ENCODE data around the gene SLC38A9.

SLC38A9 gene

DNA sequence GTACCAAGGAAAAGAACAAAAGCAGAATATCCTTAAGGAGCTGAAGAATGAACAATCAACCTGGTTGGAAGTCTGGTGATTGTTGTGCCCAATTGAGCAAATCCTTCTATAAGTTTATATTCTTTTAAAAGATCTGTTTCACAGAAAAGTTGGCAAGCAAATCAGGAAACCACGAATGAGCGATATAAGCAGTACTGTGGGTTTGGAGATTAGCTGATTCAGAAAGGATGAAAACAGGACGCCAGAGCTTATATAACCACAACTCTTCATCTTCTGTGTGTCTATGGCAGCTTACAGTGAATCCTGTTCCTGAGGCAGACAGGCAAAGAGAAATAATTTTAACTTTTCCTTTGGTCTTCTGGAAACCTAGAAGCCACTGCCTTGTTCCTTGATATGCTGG, 61.7 kb downstream of the SLC38A9 start:
- DNase-seq (ENCODE audit: low read depth): no peak

- no peak for DNase-seq (ENCODE audit: low read depth)
Measured at GRCh38 chr5:55649963-55650362, 62.2 kb downstream of the SLC38A9 start.

DNA sequence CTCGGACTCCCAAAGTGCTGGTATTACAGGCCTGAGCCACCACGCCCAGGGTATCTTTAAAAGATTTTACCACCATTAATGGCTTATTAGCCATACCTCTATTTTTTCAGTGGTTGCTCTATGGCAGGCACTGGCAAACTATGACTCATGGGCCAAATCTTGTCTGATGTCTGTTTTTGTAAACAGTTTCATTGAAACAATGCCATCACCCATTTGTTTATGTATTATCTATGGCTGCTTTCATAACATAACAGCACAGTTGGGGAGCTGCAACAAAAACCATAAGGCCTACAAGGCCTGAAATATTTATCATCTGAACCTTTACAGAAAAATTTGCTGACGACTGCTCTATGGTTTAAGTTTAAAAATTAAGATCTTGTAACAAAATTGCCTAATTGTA, 66.8 kb downstream of the SLC38A9 start:
- no peak for DNase-seq (ENCODE audit: low read depth)

DNA sequence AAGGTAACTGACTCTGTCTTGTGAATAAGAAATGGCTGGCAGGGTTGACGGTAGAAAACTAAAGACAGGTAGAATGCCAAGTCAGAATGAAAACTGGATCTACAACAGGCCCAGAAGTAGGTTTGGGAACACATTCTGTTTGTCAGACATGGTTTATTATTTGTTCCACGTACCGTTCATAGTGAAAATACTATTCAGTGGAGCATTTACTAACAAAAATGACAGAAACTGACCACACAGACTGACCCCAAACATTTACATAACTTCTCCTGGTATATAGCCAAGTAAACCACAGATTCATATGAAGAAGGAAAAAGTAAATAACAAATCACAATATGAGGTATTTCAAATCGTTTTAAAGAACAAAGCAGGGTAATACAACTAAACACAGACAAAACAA, 73.7 kb downstream of the SLC38A9 start:
- no peak for DNase-seq (ENCODE audit: low read depth)

DNA sequence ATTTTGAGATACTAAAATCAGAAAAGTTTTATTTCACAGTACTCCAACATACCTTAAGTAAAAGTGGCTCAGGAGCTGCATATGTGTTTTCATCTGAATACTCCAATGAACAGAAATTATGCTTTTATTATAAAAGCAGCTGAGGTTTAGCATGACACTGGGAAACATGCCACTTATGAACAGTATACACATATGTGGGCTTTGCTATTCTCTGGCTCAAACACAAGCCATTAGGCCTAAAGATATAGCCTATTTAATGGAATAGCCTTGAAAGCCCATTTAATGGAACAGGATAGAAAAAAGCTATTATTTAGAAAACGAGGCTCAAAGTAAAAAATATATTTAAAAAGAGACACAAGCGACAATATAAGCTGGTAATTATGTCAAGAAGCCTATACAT, 74.1 kb downstream of the SLC38A9 start:
- no peak for DNase-seq (ENCODE audit: low read depth)

DNA sequence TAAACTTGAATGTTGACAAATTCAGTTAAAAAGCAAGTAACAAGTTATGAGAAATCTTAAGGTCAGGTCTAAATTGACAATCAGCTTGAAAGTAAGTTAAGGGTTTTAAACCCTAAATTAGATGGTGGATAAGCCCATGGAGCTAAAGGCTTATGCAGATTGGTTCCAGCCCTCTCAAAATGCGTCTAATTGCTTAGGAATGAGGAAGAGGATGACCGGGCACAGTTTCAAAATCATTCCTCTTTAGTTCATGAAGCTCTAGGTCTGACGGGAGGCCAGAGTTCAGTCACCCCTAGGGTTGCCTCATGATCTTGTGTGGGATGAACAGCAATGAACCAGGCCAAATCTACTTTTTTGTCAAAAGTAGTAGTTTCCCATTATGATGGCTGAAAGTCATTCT, 75.4 kb downstream of the SLC38A9 start:
- no peak for DNase-seq (ENCODE audit: low read depth)

GRCh38 chr5:55636177-55636576, 75.9 kb downstream of the SLC38A9 start:
- no peak for DNase-seq (ENCODE audit: low read depth)

DNA sequence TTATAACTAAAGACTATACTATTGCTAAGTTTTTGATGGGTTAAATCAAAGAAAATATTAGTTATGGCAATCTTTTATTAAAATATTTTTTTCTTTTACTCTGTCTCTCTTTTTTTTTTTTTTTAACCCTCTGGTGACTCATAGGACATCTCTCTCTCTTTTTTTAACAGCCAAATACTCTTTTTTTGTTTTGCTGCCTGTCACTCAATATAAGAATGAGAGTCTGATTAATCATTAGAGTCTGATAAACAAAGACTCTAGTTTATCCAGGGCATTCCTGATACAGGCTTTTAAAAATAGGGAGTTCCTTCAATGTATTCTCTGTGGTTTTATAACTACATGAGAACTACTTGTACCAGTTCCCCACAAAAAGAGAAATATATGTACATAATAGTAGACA, 77.3 kb downstream of the SLC38A9 start:
- no peak for DNase-seq (ENCODE audit: low read depth)

DNA sequence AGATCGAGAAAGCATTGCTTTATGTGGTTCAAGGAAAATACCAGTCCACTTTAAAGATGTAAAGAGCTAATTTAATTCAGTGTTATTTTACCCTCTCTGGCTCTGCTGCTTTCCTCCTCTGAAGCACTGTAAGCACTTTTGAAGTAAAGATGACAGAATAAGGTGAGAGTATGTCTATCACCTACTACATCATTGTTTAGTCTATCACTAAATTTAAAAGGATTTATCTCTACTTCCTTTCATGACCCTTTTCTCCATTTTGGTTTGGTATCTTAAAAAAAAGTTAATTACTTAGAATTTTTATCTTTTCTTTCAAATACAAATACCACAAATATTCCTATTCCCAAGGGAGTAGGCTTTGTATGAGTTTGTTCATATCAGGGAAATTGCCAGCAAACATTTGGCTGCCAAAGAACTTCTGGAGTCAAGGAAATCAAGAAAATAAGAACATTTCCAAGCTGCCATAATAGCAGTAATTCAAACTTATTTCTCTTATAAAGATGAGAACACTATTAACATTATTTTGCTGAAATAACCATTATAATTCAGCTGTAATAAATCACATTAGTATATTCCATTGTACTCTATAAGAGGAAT, 77.8 kb downstream of the SLC38A9 start:
- DNase-seq (ENCODE audit: low read depth): no peak

GRCh38 chr5:55633574-55634208, 78.4 kb downstream of the SLC38A9 start:
- no peak for DNase-seq (ENCODE audit: low read depth)

- no peak for DNase-seq (ENCODE audit: low read depth)
Measured at GRCh38 chr5:55629815-55630214, 82.3 kb downstream of the SLC38A9 start.

GRCh38 chr5:55626790-55627189, 85.3 kb downstream of the SLC38A9 start:
- no peak for DNase-seq (ENCODE audit: low read depth)

DNA sequence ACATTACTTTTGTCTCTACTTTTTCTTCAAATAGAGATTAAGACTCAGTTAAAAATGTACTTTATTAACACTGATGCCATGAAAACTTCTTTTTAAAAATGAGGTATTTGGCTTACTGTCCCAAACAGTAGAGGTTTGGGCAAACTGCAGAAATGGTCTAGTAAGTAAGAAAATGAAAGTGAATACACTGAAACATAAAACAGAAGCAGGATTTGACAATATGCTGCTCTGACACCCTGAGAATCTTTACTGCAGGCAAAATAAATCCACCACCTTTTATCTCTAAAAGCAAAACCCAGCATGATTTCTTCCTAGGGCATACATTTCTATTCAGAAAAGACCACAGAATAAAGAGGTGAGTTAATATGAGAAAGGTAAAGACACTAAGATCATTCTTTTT, 86.2 kb downstream of the SLC38A9 start:
- no peak for DNase-seq (ENCODE audit: low read depth)

- no peak for DNase-seq (ENCODE audit: low read depth)
Measured at GRCh38 chr5:55625589-55625909, 86.6 kb downstream of the SLC38A9 start.

DNA sequence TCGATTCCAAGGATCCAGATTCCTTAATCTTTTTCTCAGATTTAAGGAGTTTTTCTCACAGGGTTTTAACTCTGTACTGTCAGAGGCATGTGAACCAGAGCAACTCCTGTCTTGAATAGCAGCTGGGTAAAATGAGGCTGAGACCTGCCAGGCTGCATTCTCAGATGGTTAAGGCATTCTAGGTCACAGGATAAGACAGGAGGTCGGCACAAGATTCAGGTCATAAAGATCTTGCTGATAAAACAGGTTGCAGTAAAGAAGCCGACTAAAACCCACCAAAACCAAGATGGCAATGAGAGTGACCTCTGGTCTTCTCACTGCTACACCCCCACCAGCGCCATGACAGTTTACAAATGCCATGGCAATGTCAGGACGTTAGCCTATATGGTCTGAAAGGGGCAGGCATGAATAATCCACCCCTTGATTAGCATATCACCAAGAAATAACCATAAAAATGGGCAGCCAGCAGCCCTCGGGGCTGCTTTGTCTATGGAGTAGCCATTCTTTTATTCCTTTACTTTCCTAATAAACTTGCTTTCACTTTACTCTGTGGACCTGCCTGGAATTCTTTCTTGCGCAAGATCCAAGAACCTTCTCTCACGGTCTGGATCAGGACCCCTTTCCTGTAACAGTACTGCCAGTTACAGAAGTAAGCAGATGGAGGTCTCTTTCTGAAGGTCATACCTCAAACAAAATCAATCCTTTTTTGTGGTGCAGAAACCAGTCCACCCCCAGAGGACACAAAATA, 87.1 kb downstream of the SLC38A9 start:
- no peak for DNase-seq (ENCODE audit: low read depth)

DNA sequence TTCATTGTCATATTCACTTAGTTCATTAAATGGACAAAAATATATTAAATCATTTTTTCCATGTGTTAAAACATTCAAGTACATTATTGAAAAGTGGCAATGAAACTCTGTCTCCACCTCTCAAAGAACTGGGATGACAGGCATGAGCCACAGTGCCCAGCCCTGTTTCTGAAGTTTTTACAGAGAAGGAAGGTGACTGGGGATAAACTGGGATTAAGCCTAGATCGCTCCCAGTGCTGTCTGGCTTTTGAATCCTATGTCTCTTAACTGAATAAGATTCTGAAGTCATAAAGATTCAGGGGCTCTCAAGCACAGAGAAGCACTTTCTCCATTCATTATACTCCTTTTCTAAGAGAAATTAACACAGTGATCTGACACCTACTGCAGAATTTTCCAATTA, 88.3 kb downstream of the SLC38A9 start:
- no peak for DNase-seq (ENCODE audit: low read depth)

- DNase-seq (ENCODE audit: low read depth): no peak
Measured at GRCh38 chr5:55622460-55622859, 89.7 kb downstream of the SLC38A9 start.

DNA sequence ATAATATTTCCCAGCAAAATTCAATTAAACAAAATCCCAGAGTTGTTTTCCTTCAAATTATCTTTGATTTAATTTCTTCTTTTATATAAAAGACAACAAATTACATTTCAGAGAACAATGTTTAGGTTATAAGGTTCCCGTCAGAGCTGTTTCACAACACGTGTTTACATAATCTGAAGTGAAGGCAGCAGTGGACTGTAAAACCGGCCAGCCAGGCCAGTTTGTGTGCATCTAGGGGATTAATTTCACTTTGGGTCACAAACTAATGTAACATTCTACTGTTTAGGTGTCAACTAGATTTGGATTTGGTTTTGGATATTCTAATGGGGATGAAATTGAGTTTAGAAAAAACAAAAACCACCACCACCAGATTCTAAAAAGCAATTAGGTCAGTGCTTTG, 90.9 kb downstream of the SLC38A9 start:
- no peak for DNase-seq (ENCODE audit: low read depth)

GRCh38 chr5:55620766-55621160, 91.4 kb downstream of the SLC38A9 start:
- DNase-seq (ENCODE audit: low read depth): no peak

GRCh38 chr5:55620009-55620765, 91.9 kb downstream of the SLC38A9 start:
- no peak for DNase-seq (ENCODE audit: low read depth)

- DNase-seq (ENCODE audit: low read depth): no peak
Measured at GRCh38 chr5:55618318-55618717, 93.8 kb downstream of the SLC38A9 start.

- DNase-seq (ENCODE audit: low read depth): no peak
Measured at GRCh38 chr5:55613112-55613868, 98.8 kb downstream of the SLC38A9 start.

All from activated T-cell treated with anti-CD3 and anti-CD28 coated beads for 1 hour (primary cell).